ENCODE measurements around the gene SPAG6. TPM values are rescaled to one million over a fixed set of nuclear protein-coding genes. Genes with fewer than 3 reads are reported as not detected.

SPAG6 gene
- polyA plus RNA-seq, 4 donors = 0.68 to 1.0 (median 0.91) TPM

DNA sequence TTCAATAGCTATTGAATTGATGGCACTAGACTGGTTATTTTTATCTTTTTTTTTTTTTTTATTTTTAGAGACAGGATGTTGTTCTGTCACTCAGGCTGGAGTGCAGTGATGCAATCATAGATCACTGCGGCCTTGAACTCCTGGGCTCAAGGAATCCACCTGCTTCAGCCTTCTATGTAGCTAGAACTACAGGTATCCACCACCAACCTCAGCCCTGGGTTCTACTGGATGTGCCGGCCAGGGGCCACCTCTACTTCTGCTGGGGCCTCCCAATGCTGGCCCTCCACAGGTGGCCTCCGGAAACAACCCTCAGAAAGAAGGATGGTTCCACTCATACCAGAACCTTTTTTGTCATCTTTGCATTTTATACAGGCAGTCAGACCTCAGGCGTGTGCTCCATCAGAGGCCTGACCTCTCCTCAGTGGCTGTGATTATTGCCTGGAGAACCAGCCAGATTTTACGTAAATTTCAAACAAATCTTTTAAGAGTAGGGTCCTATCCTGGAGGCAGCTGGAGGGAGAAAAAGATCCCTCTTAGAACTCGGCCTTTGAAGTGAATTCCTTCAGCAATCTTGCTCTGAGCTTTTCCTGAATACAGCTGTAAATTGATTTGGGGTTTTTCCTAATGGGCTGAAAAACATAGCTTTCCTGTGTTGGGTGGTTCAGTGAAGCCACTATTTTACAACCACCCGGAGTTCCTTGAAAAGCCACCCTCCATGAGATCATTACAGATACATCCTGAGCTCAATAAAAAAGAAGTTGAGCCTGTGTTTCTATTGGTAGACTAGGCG lies 110.0 kb downstream of the SPAG6 start:
- no peak for DNase-seq (ENCODE audit: low read depth in 4 of 4, low spot score in 2 of 4)

DNA sequence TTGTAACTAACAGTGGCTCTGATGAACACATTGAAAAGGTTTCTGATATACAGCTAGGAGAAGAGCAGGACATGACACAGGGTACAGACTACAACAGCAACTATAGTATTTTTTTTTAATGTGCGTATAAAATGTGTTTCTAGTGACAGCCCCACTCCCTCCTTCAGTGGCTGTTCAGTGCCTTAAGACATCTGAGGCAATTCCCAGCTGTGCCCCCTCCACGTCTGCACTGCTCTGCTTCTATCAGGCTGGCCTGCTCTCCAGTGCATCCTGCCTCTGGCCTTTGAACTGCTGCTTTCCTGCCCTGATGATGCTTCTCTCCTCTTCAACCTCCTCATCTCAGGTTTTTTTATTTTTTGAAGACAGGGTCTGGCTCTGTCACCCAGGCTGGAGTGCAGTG lies 111.2 kb downstream of the SPAG6 start:
- DNase-seq (ENCODE audit: low read depth in 4 of 4, low spot score in 2 of 4) = no peak

DNA sequence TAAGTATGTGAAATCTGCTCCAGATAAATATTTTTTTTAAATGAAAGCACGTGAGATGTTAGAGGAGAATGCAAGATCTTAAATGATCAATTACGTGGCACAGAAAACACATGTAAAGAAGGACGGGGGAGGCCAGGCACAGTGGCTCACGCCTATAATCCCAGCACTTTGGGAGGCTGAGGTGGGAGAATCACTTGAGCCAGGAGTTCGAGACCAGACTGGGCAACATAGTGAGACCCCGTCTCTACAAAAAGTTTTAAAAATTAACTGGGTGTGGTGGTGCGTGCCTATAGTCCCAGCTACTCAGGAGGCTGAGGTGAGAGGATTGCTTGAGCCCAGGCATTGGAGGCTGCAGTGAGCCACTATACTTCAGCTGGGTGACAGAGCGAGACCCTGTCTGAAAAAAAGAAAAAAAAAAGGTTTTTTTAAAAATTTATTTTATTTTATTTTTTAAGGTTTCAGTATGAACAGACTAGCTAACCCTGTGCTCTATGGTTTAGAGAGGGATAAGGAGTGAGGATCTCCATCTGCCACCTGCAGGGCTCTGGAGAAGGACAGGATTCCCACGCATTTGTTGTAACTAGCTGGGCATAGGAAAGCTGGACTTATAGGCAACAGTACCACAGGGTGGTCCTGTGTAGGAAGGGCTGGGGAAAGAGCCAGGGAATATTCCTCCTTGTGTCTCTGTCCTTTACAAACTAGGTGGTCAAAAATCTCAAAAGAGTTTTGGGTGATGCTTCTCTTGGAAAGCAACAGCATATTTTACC lies 113.2 kb downstream of the SPAG6 start:
- DNase-seq (ENCODE audit: low read depth in 4 of 4, low spot score in 2 of 4) = no peak

- no peak for DNase-seq (ENCODE audit: low read depth in 4 of 4, low spot score in 2 of 4)
Measured at GRCh38 chr10:22459496-22459895, 114.2 kb downstream of the SPAG6 start.

DNA sequence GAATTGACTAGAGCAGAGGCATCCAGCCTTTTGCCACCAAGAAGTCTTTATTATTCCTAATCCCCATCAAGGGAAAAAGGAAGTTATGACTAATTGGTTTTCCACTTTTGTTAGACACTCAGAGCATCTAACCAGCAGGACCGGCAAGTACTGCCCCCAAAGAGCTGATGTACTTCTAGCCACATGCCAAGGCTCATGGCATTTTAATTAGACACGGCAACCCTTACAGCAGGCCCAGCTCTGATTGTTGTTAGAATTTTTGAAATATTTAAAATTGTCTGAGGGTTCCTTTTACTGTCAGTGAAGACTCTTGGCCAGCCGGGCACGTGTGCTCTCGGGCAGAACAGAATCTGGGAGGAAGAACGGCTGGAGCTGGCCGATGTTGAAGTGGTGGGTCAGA lies 114.8 kb downstream of the SPAG6 start:
- DNase-seq (ENCODE audit: low read depth in 4 of 4, low spot score in 2 of 4) = no peak

- DNase-seq (ENCODE audit: low read depth in 4 of 4, low spot score in 2 of 4) = no peak
Measured at GRCh38 chr10:22460531-22461403, 115.5 kb downstream of the SPAG6 start.

DNA sequence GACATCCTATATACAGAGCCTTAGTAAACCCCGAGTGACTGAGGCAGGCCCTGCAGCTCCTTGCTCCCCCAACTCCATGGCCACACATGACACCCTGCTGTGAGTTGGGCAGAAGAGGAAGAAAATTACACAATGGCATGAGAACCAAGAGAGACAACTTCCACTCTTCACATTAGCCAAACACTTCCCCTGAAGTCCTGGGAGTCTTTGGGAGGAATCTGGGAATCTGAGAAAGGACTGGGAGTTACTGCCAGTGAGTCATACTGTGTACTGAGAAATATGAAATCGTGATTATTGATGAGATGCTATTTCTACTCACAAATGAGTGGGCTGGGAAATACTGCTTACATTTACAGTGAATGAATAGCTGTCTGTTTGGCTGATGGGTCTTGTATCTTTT lies 116.6 kb downstream of the SPAG6 start:
- no peak for DNase-seq (ENCODE audit: low read depth in 4 of 4, low spot score in 2 of 4)

DNA sequence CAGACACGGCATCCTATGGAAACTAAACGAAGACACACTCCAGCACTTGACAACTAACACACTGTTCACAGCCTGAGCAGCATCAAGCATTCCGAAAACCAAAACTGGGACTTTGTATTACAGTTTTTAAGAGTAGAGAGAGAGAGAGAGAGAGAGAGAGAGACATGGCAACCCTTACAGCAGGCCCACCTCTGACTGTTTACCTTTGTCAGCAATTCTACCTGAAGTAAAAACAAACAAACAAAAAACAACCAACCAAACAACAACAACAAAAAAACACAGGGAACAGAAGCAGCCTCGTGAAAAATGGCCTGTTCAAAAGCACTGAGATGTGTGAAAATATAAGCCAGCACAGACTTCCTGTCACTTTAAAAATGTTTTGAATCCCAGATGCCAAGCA lies 118.0 kb downstream of the SPAG6 start:
- no peak for DNase-seq (ENCODE audit: low read depth in 4 of 4, low spot score in 2 of 4)

GRCh38 chr10:22464966-22465629 lies 119.8 kb downstream of the SPAG6 start:
- no peak for DNase-seq (ENCODE audit: low read depth in 4 of 4, low spot score in 2 of 4)

DNA sequence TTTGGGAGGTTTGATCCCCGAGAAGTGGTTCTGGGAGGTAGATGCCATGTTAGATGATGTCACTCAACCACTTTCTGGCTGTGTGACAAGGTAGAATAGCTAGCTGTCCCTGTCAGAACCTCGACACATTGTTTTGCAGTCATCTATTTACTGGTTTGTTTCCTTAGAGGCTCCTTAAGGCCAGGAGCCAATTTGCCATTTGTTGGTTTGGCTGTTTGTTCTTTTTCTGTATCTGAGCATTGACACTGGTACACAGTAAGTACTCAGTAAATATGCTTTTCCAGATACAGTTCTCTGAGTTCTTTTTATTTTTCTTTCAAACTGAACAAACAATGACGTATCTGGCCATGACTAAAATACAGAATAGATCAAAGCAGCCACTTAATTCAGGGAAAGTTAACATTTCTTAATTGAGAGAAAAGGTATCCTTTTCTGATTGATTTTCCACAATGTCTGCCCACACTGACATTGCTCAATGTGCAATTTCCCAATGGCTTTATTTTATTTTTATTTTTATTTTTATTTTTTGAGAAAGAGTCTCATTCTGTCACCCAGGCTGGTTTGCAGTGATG lies 121.6 kb downstream of the SPAG6 start:
- no peak for DNase-seq (ENCODE audit: low read depth in 4 of 4, low spot score in 2 of 4)

Other genes starting within 250 kb of the SPAG6 start
- under 1 TPM in 1 of 4 donors, not detected in 3; 0.17 TPM for gene EBLN1, start 127.5 kb upstream of the SPAG6 start, polyA plus RNA-seq (ENCODE audit: insufficient read length in 4 of 4)
- 100 to 1,000 TPM in 1 of 4 donors, 10 to 100 TPM in 3; 79.3 to 101 (median 90.5) TPM for gene COMMD3, start 29.1 kb upstream of the SPAG6 start, polyA plus RNA-seq (ENCODE audit: insufficient read length in 4 of 4)
- 100 to 1,000 TPM; 103 to 113 (median 109) TPM for gene BMI1, start 24.4 kb upstream of the SPAG6 start, polyA plus RNA-seq (ENCODE audit: insufficient read length in 4 of 4)

Data from left renal cortex interstitium (tissue), 4 donors.